HG03342 (cell line): ENCODE measurements around the gene TMEM108.
"Not testable (repeated sequence)": the region's sequence is repeated elsewhere in the genome, so short reads cannot be mapped to it uniquely, and the experiment has no call there.

Experiments used
- ATAC-seq: cut with Tn5 transposase; IDR thresholded peaks from one replicate; pipeline ENCODE4 v1.9.1; 2021; ENCODE audit warnings: mild to moderate bottlenecking, moderate library complexity; ENCODE audit not compliant: unreplicated experiment

The TMEM108 gene

DNA sequence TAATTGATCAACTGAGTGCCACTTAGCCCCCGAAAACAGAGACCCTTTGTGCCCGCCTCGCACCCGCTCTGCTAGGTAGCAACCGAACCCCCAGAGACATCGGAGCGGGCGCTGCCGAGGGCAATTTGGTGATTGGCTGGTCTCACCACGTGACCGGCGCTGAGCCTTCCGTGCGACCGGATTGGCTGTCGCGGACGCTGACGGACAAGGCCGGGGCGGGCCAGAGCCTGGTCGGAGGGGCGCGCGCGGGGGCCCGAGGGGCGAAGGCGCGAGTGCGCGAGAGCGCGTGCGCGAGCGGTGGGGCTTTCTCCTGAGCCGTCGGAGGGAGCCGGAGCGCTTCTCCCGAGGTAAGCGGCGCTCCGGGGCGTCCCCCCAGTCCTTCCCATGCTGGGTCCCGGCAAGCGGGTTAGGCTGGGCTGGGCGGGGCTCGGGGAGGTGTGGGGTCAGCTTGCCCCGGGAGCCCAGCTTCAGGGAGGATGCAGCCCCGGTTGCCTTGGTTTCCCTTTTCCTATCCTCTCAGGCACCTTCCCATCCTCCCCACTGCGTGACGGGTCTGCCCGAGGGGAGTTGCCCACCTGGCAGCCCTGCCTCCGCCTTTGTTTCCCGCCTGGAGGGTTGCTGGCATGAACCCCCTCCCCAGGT lies at the start of gene TMEM108:
Gene TMEM108, plus strand, starts transcription at position 303 of the 642 bp plus-strand sequence.
- no peak for ATAC-seq

DNA sequence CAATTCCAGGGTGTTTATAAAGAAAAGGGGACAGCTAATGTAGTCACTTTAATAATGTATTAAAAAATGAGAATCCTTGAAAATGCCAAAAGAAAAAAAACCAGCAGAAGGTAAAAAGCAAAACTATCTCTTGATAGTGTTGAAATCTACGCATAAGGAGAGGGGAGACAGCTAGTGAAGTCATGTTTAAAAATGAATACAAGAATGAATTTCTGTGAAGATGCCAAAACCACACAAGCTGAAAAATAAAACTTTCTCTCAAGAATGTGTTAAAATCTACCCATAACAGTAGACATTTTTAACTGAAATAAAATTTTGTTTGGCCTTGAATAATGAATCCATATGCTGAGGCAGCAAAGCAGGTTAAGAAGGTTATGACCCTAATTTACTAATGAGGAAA lies 42.2 kb upstream of the TMEM108 start:
- no peak for ATAC-seq

DNA sequence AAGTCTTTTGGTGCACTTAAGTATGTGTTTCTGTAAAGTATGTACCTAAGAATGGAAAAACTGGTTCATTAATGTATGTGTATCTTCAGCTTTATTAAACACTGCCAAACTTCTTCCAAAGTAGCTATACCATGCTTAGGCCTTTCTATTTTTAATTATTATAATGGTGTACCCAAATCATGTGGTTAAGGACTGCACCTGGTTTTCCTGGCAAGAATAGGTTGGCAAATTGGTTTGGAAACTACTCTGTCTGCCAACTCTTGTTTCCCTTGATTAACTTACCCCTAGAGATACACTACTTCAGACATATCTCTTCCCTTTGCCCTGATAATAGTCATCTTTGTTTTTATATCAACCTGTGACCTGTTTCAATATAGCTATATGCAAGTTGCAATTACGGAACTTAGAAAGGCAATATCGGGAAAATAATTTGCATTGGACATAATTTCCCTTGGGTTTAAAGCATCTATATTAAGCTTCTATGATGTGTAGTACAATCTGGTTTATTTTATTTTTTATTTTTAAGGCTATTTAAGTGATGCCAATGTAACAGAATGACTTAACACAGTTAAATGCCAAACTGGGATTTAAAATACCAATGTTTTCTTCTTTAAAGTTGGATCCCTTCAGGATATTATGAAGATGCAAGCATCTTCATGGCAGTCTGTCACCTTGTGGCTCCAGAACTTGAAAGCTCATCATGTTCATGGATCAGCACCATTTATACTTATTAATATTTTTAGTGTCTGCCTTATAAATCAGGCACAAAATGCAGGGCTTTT lies 40.6 kb upstream of the TMEM108 start:
- ATAC-seq = no peak

DNA sequence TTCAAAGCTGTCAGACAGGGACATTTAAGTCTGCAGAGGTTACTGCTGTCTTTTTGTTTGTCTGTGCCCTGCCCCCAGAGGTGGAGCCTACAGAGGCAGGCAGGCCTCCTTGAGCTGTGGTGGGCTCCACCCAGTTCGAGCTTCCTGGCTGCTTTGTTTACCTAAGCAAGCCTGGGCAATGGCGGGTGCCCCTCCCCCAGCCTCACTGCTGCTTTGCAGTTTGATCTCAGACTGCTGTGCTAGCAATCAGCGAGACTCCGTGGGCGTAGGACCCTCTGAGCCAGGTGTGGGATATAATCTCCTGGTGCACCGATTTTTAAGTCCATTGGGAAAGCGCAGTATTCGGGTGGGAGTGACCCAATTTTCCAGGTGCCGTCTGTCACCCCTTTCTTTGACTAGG lies 33.2 kb upstream of the TMEM108 start:
- ATAC-seq = not testable (repeated sequence)

DNA sequence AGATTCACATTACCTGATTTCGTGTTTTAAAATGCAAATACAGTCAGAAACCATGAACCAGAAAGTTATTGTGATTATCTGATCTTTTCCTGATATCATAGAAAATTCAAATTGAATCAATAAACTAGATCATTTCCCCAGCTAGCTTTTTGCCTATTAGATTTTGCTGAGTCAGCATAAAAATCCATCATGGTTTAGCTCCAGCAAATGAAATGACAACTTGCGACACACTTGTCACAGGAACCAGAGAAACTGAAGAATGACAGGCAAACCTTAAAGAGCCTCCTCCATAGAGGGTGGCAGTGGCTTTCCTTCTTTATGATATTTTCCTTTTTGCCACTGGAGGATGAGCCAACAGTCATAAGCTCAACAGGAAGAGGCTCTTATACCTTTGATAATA lies 30.6 kb upstream of the TMEM108 start:
- ATAC-seq = no peak

DNA sequence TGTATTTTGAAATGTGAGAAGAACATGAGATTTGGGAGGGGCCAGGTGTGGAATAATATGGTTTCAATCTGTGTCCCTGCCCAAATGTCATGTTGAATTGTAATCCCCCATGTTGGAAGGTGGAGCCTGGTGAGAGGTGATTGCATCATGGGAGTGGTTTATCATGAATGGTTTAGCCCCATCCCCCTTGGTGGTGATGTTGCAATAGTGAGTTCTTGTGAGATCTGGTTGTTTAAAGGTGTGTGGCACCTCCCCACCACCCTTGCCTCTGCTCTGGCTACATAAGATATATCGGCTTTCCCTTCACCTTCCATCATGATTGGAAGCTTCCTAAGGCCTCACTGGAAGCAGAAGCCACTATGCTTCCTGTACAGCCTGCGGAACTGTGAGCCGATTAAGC lies 23.9 kb upstream of the TMEM108 start:
- no peak for ATAC-seq

DNA sequence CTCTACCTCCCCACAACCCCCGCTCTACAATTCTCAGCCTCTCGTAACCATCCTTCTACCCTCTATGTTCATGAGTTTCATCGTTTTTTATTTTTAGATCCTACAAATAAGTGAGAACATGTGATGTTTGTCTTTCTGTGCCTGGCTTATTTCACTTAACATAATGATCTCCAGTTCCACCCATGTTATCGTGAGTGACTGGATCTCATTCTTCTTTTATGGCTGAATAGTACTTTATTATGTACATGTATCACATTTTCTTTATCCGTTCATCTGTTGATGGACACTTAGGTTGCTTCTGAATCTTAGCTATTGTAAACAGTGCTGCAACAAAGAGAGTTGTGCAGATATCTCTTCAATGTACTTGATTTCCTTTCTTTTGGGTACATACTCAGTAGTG lies 22.6 kb upstream of the TMEM108 start:
- ATAC-seq = not testable (repeated sequence)

DNA sequence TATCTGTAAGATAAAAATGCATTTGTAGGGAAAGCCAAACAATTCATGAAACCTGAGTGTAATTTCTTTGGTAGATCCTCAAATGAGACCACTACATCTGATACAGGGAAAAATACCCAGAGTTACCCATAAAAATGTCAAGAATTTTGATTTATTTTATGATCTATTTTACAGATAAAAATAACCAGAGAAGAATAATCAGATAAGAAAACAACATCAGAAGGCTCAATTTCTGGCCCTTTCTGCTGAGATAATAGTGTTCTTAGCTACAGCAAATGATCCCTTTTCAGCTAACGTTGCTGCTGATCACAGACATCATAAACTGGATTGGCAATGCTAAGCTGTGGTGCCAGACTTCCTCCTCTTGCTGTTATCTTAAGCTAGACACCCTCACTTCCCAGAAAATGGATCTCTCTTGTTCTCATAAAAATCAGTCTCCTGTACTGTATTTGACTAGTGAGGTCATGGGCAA lies 21.3 kb upstream of the TMEM108 start:
- no peak for ATAC-seq

DNA sequence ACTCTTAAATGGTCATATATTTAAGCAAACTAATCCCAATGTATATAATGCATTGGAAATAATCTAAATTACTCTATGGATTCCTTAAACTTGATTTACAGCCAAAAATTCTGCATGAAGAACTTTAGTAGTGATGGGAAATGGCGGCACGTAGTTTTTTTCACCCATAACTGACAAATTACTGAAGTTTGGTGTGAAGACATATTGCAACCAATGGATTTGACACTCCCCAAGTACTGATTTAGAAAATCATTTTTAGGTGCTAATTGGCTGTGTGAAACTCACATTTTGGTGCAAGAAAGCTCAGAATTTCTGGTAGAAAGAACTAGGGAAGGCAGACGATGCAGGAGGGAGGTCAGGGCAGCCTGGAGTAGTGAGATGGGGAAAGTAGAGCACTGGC lies 19.3 kb upstream of the TMEM108 start:
- ATAC-seq = no peak

DNA sequence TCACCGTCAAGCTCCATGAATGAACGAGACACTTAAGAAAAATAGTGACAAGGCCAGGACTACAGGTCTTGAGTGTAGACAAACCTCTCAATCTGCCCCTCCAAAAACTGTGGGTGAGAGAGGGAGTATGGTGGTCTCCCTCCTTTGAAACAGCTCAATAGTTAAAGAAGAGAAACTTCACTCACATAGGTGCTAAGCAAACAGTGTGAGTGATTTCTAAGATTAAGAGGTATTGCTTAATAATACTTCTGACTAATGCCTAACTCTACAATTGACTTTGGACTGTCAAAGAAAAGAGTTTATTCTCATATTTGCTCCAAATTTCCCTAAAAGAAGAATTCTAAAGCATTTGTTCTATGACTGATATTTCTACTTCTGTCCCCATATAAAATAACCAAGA lies 17.0 kb upstream of the TMEM108 start:
- no peak for ATAC-seq

DNA sequence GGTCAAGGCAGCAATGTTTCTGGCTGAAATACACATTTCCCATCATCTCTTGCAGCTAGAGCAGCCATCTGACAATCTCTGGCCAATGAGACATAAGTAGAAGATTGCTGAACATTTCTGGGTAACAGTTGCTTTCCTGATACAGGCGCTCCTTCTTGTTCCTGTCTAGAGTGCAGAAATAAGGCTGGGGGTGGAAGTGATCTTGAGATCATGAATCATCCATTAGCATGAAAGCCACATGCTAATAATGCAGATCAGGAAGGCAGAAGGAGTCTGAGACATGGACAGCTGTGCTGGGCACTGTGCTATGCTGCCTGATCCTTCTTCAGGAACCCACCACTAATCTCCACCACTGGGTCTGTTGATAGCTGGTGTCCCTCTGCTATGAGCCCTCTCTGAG lies 14.8 kb upstream of the TMEM108 start:
- no peak for ATAC-seq

DNA sequence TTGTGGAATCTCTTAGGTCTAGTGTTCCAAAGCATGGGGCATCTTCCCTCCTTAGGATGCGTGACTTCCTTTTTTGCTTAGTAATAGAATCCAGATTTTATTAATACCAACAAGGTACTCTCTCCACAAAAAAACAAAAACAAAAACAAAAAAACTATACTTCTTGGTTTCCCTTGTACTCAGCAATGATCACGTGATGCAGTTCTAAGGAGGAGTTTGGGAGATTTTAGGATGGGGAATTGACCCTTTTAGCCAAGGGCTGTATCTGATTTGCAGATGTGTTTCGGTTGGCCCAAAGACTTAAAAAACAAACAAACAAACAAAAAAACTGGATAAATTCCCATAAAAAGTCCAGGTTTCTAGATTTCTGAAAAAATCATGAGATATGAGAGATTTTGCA lies 12.6 kb upstream of the TMEM108 start:
- no peak for ATAC-seq

DNA sequence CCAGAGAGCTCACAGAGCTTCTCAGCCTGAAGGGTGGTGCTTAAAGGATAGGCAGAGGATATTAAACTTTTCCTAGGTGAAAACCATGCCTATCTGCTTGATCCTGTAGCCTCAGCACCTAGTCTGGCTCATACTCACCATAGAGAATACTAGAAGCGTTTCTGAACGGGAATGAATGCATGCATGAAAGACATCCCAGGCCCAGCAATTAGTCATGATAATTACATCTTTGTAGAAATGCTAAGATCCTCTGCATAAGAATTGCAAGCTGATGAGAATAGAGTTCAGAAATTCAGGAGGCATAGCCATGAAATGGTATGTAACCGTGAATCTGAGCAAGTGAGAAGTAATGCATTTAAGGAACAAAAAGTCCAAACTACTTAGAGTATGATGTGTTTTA lies 5.9 kb upstream of the TMEM108 start:
- ATAC-seq = no peak

DNA sequence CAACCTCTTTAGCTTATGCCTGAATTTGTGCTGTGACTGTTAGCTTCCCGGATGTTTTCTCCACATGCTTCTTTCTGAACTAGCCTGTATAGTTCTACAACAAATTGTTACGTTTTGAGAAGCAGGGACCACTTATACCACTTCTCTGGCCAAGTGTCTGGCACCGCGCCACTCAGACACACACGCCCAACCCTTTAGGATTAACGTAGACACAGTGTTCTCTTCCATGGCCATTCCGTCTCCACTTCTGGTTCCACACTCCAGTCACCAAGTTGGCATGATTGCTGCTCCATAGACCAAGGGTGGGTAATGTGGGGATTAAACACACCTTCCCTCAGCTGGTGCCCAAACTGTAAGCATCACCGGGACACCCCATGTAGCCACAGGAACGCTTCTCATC lies 755 bp upstream of the TMEM108 start:
- no peak for ATAC-seq

DNA sequence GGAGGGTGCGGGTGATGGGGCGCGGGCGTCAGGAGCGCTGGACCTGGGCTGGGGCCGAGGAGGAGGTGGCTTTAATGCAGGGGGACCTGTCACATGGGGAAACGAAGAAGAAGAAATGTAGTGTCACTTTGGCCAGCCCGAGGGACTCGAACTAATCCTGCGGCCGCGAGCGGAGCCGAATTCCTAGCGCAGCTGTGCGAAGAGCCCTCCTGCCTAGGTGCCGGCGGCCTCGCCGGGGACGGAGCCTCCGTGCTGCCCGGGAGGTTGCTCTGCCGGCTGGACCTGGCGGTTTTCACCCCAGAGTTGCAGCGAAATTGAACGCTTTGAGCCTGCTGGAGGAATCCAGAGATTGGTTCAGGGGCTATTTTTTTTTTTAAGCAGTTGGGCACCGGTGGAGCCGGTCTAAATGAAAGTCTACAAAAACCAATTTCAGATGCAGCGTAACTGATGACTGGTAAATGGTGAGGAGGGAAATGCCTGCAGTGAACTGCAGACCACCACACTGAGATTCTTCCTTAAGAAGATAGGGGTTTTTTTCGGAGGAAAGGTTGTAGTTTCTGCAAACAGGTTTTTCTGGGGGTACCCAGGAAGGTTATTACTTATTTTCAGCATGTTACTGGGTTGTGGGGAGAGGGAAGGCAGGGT lies 662 bp downstream of the TMEM108 start:
- no peak for ATAC-seq

DNA sequence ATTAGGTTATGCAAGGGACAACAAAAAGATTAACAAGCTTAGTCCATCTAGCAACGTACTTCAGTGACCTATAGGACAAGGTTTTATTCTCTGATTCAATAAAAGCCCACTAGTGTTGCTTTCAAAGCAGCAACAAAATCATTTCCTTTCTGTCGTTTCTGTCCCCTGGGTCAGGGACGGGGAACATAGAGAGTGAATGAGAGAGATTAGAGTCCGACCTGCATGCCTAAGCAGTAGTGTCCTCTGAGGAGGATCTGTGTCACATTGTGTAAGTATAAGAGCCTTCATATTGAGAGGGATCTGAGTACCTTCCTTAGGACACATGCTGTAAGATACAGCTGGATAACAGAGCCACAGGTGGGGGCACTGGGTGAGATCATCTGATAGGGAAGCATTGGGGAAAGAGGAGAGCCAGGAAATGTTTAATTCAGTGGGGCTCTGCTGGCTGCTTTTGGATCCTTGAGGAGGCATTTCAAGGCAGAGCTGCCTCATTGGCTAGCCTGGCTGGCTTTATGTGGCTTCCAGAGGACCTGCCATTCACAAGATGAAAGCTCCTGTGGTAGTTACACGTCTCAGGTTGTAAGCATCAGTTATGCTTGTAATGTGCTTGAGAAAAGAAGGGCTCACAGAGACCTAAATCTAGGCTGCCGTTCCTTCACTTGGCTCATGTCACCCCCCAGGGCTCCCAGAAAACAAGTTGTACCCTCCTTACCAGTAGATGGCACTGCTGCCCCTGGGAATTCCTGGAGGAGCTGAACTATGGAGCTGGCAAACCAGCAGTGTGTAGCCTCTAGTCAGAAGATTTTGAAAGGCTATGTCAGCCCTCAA lies 2.7 kb downstream of the TMEM108 start:
- no peak for ATAC-seq

DNA sequence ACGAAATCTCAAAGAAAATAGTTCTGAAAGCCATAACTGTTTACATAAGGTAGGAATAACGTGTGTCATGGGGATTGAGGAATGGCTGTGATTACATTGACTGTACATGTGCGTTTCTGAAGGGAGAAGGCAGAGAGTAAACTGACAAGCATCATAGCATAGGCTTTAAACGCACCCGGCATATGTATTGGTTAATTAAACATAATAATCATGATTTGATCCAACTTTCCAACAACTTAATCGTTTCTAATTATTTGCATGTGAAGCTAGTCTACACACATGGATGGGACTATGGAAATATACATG lies 3.3 kb downstream of the TMEM108 start:
- no peak for ATAC-seq

DNA sequence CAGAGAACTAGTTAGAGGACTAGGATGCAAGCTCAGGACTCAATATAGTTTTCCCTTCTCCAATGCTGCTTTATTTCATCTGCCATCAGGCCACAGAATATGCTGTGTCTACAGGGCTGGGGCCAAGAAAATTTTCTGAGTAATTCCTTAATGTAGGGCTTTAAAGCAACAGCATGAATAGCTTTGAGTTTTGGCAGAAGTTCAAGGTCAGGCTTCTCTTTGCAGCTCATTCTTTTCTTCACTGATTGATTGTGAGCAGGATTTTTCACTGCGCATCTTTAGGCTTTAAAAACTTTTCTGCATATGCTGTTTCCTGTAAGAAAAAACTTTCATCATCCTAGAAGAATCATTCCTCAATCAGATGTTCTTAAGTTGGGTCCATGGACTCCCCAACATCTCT lies 4.6 kb downstream of the TMEM108 start:
- no peak for ATAC-seq

DNA sequence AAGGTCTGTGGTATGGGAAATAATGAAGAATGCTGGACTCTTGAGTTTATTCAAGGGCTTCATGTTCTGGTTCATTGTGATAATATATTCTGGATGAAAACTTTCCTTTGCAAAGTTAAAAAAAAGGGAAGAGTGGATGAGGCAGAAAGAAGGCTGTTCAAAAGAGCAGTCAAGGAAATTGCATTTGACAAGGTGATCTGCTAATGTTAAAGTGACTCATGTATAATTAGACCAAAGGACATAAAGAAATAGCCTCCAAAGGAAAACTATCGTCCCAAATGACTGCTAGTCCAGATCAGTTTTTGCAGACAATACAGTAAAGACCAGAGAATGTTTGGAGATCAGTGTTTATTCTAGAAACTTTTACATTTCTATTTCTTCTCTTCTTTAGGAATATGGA lies 9.8 kb downstream of the TMEM108 start:
- ATAC-seq = no peak

DNA sequence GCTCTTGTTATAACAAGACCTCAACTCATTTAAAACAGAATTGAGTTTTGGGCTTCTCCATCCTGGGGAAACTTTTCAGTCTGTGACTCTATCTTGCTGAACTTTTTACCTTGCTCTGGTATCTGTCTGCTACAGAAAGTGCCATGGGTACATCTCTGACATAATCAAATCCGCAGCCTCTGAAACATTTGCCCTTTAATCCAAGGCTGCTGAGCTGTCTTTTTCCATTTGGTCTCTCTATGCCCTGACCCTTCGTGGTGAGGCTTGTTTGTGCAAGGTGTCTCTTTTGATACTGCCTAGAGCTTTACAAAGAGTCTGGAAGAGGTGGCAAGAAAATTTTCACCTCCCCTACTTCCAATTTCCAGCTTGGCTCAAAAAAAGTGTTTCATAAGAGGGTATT lies 11.3 kb downstream of the TMEM108 start:
- no peak for ATAC-seq

DNA sequence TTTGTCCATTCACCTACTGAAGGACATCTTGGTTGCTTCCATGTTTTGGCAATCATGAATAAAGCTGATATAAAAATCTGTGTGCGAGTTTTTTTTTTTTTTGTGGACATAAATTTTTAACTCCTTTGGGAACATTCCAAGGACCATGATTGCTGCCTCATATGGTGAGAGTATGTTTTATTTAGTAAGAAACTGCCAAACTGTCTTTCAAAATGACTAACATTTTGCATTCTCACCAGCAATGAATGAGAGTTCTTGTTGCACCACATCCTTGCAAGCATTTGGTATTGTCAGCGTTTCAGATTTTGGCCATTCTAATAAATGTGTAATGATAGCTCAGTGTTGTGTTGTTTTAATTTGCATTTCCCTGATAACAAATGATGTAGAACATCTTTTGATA lies 12.7 kb downstream of the TMEM108 start:
- ATAC-seq = no peak
